Panc1 (cell line): ENCODE results near the gene ALDH4A1. TPM values are rescaled to one million over a fixed set of nuclear protein-coding genes. Genes with fewer than 3 reads are reported as not detected.

Experiments
- ATAC-seq: fragments of 200-7000 bp; cut with Tn5 transposase; 2 replicates; pipeline ENCODE4 v1.9.1; 2020; ENCODE audit warnings: mild to moderate bottlenecking, moderate library complexity
- BruUV-seq: library from RNA; stranded (reverse); fragments of 400-500 nt; replicated peaks from 2 replicates; lab custom pipeline; 2021; lab: Mats Ljungman, UMichigan
- CTCF ChIA-PET: fragments of 300-600 bp; sonication (Branson Sonifier 250); formaldehyde crosslinking; loops from one replicate; lab custom pipeline; 2022; ENCODE audit warnings: antibody characterized with exemption; lab: Charles Lee
- POLR2A ChIA-PET: fragments of 300-600 bp; sonication (Branson Sonifier 250); formaldehyde crosslinking; loops from one replicate; lab custom pipeline; 2022; ENCODE audit warnings: antibody characterized with exemption; lab: Charles Lee
- DNase-seq: peaks from one replicate; pipeline ENCODE4 v3.0.0-alpha.2; 2010; ENCODE audit warnings: low read depth, low spot score
- H3K27ac ChIP-seq: 2 replicates; pipeline ENCODE4 v1.5.1; 2011; ENCODE audit warnings: mild to moderate bottlenecking, low read length, inconsistent platforms
- H3K27me3 ChIP-seq: fragments of 200-500 bp; sonication (Bioruptor generic); 2 replicates; pipeline ENCODE4 v1.6.0; 2014; ENCODE audit warnings: low read length, inconsistent platforms; ENCODE audit not compliant: control insufficient read depth, insufficient read depth
- H3K36me3 ChIP-seq: fragments of 200-500 bp; sonication (Bioruptor generic); 2 replicates; pipeline ENCODE4 v1.5.1; 2014; ENCODE audit warnings: inconsistent platforms, mild to moderate bottlenecking, low read length, moderate library complexity; ENCODE audit not compliant: control insufficient read depth, insufficient read depth
- H3K4me1 ChIP-seq: 2 replicates; pipeline ENCODE4 v1.5.1; 2011; ENCODE audit warnings: inconsistent platforms, mild to moderate bottlenecking, low read length, moderate library complexity; ENCODE audit not compliant: control insufficient read depth, insufficient read depth
- H3K4me3 ChIP-seq, 2 experiments: 2 replicates each; pipeline ENCODE4 v1.5.1; 2011 to 2012; ENCODE audit warnings: low read depth in 2 of 2, low read length in 2 of 2, mild to moderate bottlenecking in 2 of 2, inconsistent platforms in 1 of 2, moderate library complexity in 1 of 2
- H3K9me3 ChIP-seq: fragments of 200-500 bp; sonication (Bioruptor generic); 2 replicates; pipeline ENCODE4 v1.5.1; 2014; ENCODE audit warnings: low read depth, mild to moderate bottlenecking, inconsistent platforms, low read length, moderate library complexity; ENCODE audit not compliant: control insufficient read depth, insufficient read depth
- CTCF ChIP-seq: fragments of 450-650 bp; IDR thresholded peaks from 2 replicates; pipeline ENCODE4 v1.5.1; 2017; ENCODE audit warnings: mild to moderate bottlenecking
- POLR2AphosphoS5 ChIP-seq: IDR thresholded peaks from 2 replicates; pipeline ENCODE4 v1.6.1; 2012; ENCODE audit warnings: mild to moderate bottlenecking, low read depth, low read length, moderate library complexity
- SIN3A ChIP-seq: IDR thresholded peaks from 2 replicates; pipeline ENCODE4 v1.6.1; 2012; ENCODE audit warnings: low read depth, mild to moderate bottlenecking, low read length, moderate library complexity, borderline replicate concordance; ENCODE audit not compliant: insufficient read depth
- TCF7L2 ChIP-seq: IDR thresholded peaks from 2 replicates; pipeline ENCODE4 v1.6.1; 2011; ENCODE audit warnings: mild to moderate bottlenecking, low read depth, low read length, inconsistent platforms
- in situ Hi-C: cut with HindIII; loops from 2 replicates; pipeline ENCODE4 v1.10.0; 2016; ENCODE audit warnings: low sequenced_read_pairs, low pct_unique_long_range_greater_than_20kb
- intact Hi-C: fragments of 100-400 bp; cut with micrococcal nuclease; formaldehyde crosslinking; loops from one replicate; pipeline ENCODE4 v1.10.0; 2022; ENCODE audit not compliant: unreplicated experiment
- total RNA-seq: library from RNA; stranded (reverse); gene quantifications from one replicate; pipeline ENCODE4 v1.2.1, GENCODE V29; 2021; ENCODE audit not compliant: unreplicated experiment
- TF ChIP-seq, protein P1 (sequence below), 2 experiments: IDR thresholded peaks; 2 replicates each; pipeline ENCODE4 v1.6.1; 2011 to 2012; ENCODE audit warnings: low read depth in 2 of 2, control low read depth in 1 of 2, low read length in 1 of 2, mild to moderate bottlenecking in 1 of 2, moderate library complexity in 1 of 2; ENCODE audit not compliant: insufficient read depth in 1 of 2

ALDH4A1 gene
- total RNA-seq, 1 experiment from 2014 or later: 21.7 TPM

DNA sequence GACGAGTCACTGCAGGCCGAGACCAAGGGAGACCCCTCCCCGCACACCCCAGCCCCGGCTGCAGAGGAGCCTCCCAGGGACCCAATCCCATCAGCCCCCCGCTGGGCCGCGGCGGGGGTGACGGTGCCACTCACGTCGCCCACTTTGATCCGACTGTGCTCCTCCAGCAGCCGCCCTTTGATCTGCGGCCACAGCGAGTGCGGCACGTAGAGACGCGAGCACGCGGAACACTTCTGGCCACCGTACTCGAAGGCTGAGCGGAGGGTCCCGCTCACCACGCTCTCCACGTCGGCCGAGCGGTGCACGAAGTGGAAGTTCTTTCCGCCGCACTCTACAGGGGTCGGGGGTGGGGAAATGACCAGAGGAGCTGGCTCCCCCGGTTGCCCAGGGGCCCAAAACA lies 25.1 kb downstream of the ALDH4A1 start:
- no peaks in the 10 kb centered on the region for H3K36me3 ChIP-seq
- intact Hi-C loops: loop anchor here (5.0 kb wide), 1 partner anchor 280 kb away; no protein-coding TSS in a partner anchor
- H3K4me3 ChIP-seq: no peak overlapping the region
- TF ChIP-seq, protein P1, sequence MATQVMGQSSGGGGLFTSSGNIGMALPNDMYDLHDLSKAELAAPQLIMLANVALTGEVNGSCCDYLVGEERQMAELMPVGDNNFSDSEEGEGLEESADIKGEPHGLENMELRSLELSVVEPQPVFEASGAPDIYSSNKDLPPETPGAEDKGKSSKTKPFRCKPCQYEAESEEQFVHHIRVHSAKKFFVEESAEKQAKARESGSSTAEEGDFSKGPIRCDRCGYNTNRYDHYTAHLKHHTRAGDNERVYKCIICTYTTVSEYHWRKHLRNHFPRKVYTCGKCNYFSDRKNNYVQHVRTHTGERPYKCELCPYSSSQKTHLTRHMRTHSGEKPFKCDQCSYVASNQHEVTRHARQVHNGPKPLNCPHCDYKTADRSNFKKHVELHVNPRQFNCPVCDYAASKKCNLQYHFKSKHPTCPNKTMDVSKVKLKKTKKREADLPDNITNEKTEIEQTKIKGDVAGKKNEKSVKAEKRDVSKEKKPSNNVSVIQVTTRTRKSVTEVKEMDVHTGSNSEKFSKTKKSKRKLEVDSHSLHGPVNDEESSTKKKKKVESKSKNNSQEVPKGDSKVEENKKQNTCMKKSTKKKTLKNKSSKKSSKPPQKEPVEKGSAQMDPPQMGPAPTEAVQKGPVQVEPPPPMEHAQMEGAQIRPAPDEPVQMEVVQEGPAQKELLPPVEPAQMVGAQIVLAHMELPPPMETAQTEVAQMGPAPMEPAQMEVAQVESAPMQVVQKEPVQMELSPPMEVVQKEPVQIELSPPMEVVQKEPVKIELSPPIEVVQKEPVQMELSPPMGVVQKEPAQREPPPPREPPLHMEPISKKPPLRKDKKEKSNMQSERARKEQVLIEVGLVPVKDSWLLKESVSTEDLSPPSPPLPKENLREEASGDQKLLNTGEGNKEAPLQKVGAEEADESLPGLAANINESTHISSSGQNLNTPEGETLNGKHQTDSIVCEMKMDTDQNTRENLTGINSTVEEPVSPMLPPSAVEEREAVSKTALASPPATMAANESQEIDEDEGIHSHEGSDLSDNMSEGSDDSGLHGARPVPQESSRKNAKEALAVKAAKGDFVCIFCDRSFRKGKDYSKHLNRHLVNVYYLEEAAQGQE (IDR thresholded peaks at IDR 0.05; ENCODE audit: insufficient read depth in 1 of 2, low read depth in 2 of 2, low read length in 1 of 2): no peak
- TF ChIP-seq CTCF (no peak), POLR2AphosphoS5 (no peak), TCF7L2 (no peak), SIN3A (no peak)
- in situ Hi-C loops: no loop called here
- no peaks in the 10 kb centered on the region for H3K9me3 ChIP-seq
- ChIA-PET POLR2A (no interaction called here), CTCF (no interaction called here)
- no peaks in the 10 kb centered on the region for H3K27me3 ChIP-seq
- no peak overlapping the region for H3K27ac ChIP-seq
- BruUV-seq: no TSS peak
- DNase-seq: no peak
- H3K4me1 ChIP-seq: no peaks in the 10 kb centered on the region
- ATAC-seq: no peak

DNA sequence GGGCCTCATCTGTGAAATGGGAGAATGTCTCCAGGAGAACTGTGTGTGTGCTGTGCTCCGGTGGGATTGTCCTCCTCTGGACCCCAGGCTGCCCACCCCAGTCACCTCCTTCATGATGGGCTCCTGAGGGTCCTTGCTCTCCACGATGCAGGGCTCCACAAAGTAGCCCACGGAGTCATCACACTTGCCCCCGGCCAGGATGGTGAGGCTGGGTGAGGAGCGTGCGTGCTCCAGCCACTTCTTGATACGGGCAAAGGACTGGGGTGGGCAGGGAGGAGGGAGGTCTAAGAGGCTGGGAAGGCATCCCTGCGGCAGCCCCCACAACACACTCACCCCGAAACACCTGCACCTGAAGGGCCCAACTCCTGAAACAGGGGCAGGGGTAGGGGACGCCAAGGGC lies 26.1 kb downstream of the ALDH4A1 start:
- H3K9me3 ChIP-seq: no peaks in the 10 kb centered on the region
- BruUV-seq: no TSS peak
- no peak for ATAC-seq
- no peaks in the 10 kb centered on the region for H3K4me1 ChIP-seq
- ChIA-PET CTCF (no interaction called here), POLR2A (no interaction called here)
- H3K4me3 ChIP-seq: no peak overlapping the region
- DNase-seq: no peak
- H3K27ac ChIP-seq: no peak overlapping the region
- H3K27me3 ChIP-seq: no peaks in the 10 kb centered on the region
- in situ Hi-C loops (no loop called here), intact Hi-C loops (loop anchor here (5.0 kb wide), 1 partner anchor 279 kb away; no protein-coding TSS in a partner anchor)
- H3K36me3 ChIP-seq: no peaks in the 10 kb centered on the region
- no peak for TF ChIP-seq POLR2AphosphoS5
- no peak for TF ChIP-seq SIN3A
- no peak for TF ChIP-seq TCF7L2
- TF ChIP-seq, protein P1 (IDR thresholded peaks at IDR 0.05; ENCODE audit: insufficient read depth in 1 of 2, low read depth in 2 of 2, low read length in 1 of 2): no peak
- no peak for TF ChIP-seq CTCF
